ENCODE data around the gene TMEM120B.

Gene TMEM120B

GRCh38 chr12:121804417-121805111, 92.0 kb downstream of the TMEM120B start:
- DNase-seq (ENCODE audit: low read depth in 2 of 2), result no peak

DNA sequence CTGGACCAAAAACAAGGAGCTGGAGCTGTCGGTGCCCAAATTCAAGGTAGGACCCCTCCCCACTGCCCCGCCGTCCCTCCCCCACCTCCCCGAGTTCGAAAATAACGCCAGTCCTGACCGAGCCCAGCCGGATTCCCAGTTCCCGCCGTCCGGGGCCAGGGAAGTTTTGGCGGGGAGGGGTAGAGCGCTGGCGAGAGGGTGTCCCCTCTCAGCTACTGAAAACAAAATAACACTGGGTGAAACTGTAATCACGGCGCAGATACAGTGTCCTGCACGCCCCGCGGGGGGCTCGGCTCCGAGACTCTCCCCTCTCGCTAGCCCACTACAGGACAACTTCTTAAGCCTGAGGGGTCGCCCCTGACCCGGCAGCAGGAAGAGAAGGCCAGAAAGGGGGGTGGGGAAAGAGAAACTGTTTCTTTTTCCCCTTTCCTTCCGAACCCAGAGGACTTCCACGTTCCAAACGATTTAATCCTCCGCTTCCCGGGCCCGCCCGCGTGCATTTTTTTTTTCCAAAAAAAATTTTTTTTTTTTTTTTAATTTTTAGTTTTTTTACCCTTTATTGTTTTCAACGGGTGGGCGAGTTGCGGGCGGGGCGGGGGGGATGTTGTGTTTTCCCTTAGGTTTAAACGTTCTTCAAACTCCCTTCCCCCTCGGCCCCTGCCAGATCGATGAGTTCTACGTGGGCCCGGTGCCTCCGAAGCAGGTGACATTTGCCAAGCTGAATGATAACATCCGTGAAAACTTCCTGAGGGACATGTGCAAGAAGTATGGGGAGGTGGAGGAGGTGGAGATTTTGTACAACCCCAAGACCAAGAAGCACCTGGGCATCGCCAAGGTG, 92.8 kb downstream of the TMEM120B start:
- no peak for DNase-seq (ENCODE audit: low read depth in 2 of 2)

DNA sequence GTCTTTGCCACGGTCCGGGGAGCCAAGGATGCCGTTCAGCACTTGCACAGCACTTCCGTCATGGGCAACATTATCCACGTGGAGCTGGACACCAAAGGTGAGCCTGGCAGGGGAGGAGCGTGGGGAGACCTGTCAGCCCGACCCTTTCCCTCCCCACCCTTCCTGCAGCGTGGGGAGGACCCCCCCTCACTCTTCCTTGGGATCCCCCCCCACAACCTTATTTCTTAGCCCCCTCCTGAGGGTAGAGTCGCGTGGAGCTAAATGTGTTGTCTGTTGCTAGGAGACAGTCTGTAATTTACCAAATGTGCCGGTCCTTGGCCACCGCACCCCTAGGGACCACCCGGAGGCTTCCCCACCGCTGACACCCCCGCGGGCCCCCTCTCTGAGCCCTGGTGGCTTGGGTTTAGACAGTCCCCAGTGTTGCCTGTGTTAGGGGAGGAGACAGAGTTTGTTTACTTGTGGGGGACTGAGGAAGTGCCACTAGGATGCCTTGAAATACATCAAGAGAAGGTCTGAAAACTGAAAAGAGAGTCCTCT, 93.5 kb downstream of the TMEM120B start:
- no peak for DNase-seq (ENCODE audit: low read depth in 2 of 2)

DNA sequence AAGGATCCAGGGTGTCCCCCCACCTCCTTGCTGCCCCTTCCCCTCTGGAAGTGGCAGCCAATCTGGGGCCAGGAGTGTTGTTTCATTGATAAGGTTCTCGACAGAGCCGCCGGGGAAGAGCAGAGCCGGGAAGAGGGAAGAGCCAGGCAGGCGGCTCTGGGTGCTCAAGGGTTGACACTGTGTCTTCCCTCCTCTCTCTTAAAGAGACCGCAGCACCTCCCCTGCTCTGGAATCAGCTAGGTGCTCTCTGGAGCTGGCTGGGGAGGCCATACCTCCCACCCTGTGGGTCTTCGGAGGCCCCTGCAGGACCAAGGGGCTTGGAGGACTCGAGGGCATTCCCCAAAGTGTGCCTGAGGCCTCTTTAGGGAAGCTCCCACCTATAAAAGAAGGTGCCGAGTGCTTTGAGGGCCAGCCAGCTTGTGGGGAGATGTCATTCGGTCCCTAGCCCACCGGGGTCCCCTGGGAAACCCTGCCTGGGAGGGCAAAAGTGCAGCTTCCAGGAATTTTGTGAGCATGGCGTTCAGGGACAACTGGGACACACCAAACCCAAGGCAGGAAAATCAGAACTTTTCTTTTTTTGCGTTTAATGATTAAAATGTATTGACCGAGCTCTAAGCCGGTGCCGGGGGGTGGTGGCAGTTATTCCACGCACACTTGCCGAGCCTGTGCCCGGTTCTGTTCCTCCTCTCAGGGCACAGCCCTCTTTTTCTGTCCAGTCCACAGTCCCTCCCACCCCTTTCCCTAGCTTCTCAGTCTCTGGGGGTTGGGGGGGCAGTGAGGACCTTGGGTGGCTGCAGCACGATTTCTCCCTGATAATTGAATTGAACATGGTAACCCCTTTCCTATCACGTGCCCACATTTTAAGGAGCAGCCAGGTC, 94.2 kb downstream of the TMEM120B start:
- DNase-seq (ENCODE audit: low read depth in 2 of 2), result no peak

DNA sequence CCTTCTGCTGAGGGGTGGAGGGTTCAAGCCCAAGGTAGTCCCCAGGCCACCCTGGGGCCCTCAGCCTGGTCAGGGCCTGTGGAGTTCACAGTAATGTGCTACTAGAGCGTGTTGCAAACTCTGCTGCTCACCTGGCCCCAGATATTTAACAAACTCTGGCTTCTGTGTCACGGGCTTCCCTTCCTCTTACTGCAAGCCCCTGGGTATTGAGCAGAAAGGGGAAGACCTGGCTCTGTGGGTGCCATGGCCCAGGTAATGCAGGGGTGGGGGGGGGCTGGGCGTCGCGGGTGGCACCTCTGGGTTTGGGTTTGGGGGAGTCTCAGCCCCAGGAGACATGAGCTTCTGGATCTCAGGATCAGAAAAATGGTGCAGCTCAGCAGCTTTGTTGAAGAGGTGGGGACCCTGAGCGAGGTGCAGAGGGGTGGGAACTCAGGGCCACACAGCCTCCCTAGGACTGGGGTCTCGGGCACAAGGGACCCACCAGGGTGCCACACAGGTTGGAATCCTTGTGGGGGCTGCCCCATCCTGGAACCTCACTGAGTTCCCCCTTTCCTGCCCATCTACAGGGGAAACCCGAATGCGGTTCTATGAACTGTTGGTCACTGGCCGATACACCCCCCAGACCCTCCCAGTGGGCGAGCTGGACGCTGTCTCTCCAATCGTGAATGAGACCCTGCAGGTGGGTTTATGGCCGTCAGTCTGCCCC, 95.2 kb downstream of the TMEM120B start:
- DNase-seq (ENCODE audit: low read depth in 2 of 2), result no peak

DNA sequence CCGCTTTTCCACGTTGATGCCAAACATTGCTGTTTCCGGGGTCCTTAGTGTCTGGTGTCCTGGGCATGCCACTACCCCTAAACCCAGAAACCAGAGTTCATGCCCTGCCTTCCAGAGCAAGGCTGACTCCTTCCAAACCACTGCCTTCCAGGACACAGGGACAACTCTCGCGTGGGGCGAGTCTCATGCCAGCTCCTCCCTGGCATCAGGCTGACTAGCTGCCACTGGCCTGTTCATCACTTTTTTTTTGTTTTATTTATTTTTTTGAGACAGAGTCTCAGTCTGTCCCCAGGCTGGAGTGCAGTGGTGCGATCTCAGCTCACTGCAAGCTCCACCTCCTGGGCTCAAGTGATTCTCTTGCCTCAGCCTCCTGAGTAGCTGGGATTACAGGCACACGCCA, 96.1 kb downstream of the TMEM120B start:
- DNase-seq (ENCODE audit: low read depth in 2 of 2), result no peak

DNA sequence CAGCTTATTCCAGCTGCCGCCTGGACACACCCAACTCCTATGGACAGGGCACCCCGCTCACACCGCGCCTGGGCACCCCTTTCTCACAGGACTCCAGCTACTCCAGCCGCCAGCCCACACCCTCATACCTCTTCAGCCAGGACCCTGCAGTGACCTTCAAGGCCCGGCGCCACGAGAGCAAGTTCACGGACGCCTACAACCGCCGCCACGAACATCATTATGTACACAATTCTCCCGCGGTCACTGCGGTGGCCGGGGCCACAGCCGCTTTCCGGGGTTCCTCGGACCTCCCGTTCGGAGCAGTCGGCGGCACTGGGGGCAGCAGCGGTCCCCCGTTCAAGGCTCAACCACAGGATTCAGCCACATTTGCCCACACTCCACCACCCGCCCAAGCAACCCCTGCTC, 97.2 kb downstream of the TMEM120B start:
- DNase-seq (ENCODE audit: low read depth in 2 of 2), result no peak

DNA sequence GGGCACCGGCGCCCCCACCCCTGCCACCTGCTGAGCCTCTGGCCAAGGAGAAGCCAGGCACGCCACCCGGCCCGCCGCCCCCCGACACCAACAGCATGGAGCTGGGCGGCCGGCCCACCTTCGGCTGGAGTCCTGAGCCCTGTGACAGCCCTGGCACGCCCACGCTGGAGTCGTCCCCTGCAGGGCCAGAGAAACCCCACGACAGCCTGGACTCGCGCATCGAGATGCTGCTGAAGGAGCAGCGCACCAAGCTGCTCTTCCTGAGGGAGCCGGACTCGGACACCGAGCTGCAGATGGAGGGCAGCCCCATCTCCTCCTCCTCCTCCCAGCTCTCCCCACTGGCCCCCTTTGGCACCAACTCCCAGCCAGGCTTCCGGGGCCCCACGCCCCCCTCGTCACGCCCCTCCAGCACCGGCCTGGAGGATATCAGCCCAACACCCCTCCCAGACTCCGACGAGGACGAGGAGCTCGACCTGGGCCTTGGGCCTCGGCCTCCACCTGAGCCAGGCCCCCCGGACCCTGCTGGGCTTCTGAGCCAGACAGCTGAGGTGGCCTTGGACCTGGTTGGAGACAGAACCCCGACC, 97.8 kb downstream of the TMEM120B start:
- no peak for DNase-seq (ENCODE audit: low read depth in 2 of 2)

DNA sequence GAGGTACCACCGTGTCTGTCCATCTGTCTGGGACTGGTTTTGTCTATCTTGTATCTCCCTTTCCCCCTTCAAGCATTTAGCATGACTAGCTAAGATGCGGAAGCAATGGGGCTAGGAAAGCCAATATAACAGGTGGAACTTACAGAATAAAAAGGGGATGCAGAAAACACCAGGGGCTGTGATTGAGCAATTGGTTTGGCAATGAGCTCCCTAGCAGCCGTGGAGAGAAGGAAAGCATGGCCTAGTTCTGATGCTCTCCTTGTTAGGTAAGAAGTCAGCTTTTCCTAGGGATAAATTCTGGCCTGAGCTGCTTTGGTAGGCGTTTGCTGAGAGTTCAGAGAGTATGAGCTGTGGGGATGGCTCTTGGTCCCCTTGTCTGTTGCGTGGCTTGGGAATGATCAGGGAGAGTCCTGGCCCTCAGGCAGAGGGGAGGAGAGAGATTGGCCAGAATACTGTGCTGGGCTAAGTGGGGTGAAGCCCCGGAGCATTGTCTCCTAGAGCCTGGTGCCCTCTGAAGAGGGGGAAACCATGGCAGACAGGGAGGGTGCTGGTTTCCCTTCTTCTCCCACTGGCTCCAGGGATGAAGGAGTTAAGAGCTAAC, 98.4 kb downstream of the TMEM120B start:
- DNase-seq (ENCODE audit: low read depth in 2 of 2), result no peak

DNA sequence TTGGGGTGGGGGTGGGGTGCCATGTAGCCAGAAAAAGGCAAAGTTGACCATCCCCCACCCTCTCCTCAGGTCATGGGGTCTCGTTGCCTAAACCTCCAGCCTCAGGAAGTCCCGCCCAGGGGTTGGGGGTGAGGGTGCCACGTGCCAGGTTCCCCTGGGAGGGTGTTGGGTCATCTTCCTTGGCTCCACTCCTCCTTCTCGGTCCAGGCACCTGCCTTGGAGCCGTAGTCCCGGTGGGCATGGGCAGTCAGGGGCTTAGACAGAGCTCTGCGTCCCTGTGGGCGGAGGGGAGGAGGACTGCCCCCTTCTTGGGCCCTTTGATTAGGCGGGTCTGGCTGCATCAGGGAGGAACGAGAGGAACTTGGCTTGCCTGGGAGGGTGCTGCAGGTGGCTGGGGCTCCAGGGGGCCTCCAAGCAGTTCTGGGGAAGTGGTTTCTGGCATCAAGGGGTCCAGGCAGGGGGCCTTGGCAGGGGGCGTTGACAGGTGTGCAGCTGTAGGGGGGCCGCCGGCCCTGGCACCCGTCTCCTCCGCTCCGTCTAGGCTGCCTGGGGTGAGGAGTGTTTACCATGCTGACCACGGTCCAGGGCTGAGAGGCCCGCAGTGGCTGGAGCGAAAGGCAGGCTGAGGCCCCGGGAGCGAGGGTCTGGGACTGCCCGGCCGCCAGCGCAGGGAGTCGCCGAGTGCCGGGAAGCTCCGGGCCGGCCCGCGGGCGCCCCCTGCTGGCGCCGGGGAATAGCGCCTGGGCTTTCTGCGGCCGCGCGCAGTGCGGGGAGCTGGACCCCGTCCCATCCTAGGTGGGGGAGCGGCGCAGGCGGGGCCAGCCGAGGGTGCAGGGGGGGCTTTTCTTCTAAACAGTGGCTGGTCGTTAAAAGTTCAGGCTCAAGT, 99.1 kb downstream of the TMEM120B start:
- DNase-seq (ENCODE audit: low read depth in 2 of 2), result no peak

- DNase-seq (ENCODE audit: low read depth in 2 of 2), result no peak
Measured at GRCh38 chr12:121812320-121812871, 99.8 kb downstream of the TMEM120B start.

GRCh38 chr12:121812921-121813896, 100.7 kb downstream of the TMEM120B start:
- DNase-seq (ENCODE audit: low read depth in 2 of 2), result no peak

GRCh38 chr12:121813951-121814350, 101.4 kb downstream of the TMEM120B start:
- DNase-seq (ENCODE audit: low read depth in 2 of 2), result no peak

- DNase-seq (ENCODE audit: low read depth in 2 of 2), result no peak
Measured at GRCh38 chr12:121814429-121815119, 102.0 kb downstream of the TMEM120B start.

DNA sequence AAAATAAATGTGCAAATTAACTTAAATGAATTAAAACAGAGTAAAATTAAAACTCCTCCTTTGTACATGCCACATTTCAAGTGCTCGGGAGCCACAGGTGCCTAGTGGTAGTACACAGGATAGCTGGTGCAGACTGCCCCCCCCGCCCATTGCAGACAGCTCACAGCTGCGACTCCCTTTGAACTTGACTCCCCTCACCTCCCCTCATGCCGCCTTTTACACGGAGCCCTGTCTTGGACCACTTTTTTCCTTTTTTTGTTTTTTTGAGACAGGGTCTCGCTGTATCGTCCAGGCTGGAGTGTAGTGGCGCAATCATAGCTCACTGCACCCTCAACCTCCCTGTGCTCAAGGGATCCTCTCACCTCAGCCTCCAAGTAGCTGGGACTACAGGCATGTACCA, 102.7 kb downstream of the TMEM120B start:
- no peak for DNase-seq (ENCODE audit: low read depth in 2 of 2)

DNA sequence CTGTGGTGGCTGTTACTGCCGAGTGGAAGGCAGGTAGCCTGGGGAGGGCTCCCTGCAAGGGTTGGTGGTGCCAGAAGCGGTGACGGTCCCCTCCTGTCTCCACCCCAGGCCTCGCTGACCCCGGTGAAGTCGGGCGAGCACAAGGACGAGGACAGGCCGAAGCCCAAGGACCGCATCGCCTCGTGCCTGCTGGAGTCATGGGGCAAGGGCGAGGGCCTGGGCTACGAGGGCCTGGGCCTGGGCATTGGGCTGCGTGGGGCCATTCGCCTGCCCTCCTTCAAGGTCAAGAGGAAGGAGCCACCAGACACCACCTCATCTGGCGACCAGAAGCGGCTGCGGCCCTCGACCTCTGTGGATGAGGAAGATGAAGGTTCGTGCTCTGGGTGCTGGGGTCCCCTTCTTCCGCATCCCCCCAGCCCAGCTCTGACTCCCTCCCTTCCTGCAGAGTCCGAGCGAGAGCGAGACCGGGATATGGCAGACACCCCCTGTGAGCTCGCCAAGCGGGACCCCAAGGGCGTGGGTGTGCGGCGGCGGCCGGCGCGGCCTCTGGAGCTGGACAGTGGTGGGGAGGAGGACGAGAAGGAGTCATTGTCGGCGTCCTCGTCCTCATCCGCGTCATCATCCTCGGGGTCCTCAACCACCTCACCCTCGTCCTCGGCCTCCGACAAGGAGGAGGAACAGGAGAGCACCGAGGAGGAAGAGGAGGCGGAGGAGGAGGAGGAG, 104.5 kb downstream of the TMEM120B start:
- DNase-seq (ENCODE audit: low read depth in 2 of 2), result no peak

DNA sequence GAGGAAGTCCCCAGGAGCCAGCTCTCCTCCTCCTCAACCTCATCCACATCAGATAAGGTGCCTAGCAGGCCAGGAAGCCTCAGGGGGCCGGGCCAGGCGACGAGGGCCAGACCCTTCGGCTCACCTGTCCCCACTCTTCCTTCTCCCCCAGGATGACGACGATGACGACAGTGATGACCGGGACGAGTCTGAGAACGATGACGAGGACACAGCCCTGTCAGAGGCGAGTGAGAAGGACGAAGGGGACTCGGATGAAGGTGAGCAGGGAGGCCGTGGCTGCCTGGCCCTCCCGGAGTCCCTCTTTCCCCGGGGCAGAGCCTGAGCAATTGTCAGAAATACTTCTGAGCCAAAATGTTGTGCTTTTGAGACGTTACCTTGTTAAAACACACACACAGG, 105.1 kb downstream of the TMEM120B start:
- no peak for DNase-seq (ENCODE audit: low read depth in 2 of 2)

Measured in stimulated activated CD8-positive, alpha-beta memory T cell treated with anti-CD3 and anti-CD28 coated beads, Interleukin-7, amount 100 ng/mL, for 4 hours (primary cell).